ENCODE results near the gene DOCK4. TPM values are rescaled to one million over a fixed set of nuclear protein-coding genes. Genes with fewer than 3 reads are reported as not detected.
"Not testable (repeated sequence)": the region's sequence is repeated elsewhere in the genome, so short reads cannot be mapped to it uniquely, and the experiment has no call there.

Gene DOCK4
- 70.9 TPM for total RNA-seq

- peak; percentile 88 for FAIRE-seq
- DNase-seq (ENCODE audit: low spot score in 2 of 2): peak; percentile 93 to 94
Measured at GRCh38 chr7:112206238-112206990, at the start of gene DOCK4, which contains the start of gene ZNF277. TSS of gene DOCK4 (minus strand) at chr7:112206399. CDS start at chr7:112206138, 261 bp downstream. TSS of gene ZNF277 (plus strand) at chr7:112206695. CDS start at chr7:112206717, 22 bp downstream.

- FAIRE-seq: no peak
- no peak for DNase-seq (ENCODE audit: low spot score in 2 of 2)
Measured at GRCh38 chr7:112255388-112255720, 49.2 kb upstream of the DOCK4 start.

GRCh38 chr7:112254709-112255387 lies 48.6 kb upstream of the DOCK4 start:
- FAIRE-seq (no peak), DNase-seq (ENCODE audit: low spot score in 2 of 2) (no peak)

GRCh38 chr7:112254156-112254555 lies 48.0 kb upstream of the DOCK4 start:
- no peak for DNase-seq (ENCODE audit: low spot score in 2 of 2)
- no peak for FAIRE-seq

- FAIRE-seq: no peak
- DNase-seq (ENCODE audit: low spot score in 2 of 2): no peak
Measured at GRCh38 chr7:112252691-112253090, 46.5 kb upstream of the DOCK4 start.

GRCh38 chr7:112252141-112252540 lies 45.9 kb upstream of the DOCK4 start:
- FAIRE-seq (no peak), DNase-seq (ENCODE audit: low spot score in 2 of 2) (no peak)

- FAIRE-seq; DNase-seq (ENCODE audit: low spot score in 2 of 2): not testable (repeated sequence)
Measured at GRCh38 chr7:112249967-112250366, 43.8 kb upstream of the DOCK4 start.

- peak; percentile 48 for FAIRE-seq
- no peak for DNase-seq (ENCODE audit: low spot score in 2 of 2)
Measured at GRCh38 chr7:112248598-112248997, 42.4 kb upstream of the DOCK4 start.

GRCh38 chr7:112238852-112239610 lies 32.8 kb upstream of the DOCK4 start:
- no peak for DNase-seq (ENCODE audit: low spot score in 2 of 2)
- no peak for FAIRE-seq

- FAIRE-seq (no peak), DNase-seq (ENCODE audit: low spot score in 2 of 2) (no peak)
Measured at GRCh38 chr7:112238330-112238729, 32.1 kb upstream of the DOCK4 start.

GRCh38 chr7:112236597-112236996 lies 30.4 kb upstream of the DOCK4 start:
- DNase-seq (ENCODE audit: low spot score in 2 of 2) (no peak), FAIRE-seq (no peak)

- FAIRE-seq (no peak), DNase-seq (ENCODE audit: low spot score in 2 of 2) (no peak)
Measured at GRCh38 chr7:112234147-112234546, 27.9 kb upstream of the DOCK4 start.

GRCh38 chr7:112233048-112233697 lies 27.0 kb upstream of the DOCK4 start:
- no peak for FAIRE-seq
- no peak for DNase-seq (ENCODE audit: low spot score in 2 of 2)

GRCh38 chr7:112232212-112232978 lies 26.2 kb upstream of the DOCK4 start:
- DNase-seq (ENCODE audit: low spot score in 2 of 2) (no peak), FAIRE-seq (no peak)

- no peak for DNase-seq (ENCODE audit: low spot score in 2 of 2)
- FAIRE-seq: no peak
Measured at GRCh38 chr7:112228632-112229031, 22.4 kb upstream of the DOCK4 start.

- FAIRE-seq (no peak), DNase-seq (ENCODE audit: low spot score in 2 of 2) (no peak)
Measured at GRCh38 chr7:112226701-112227276, 20.6 kb upstream of the DOCK4 start.

- FAIRE-seq: no peak
- DNase-seq (ENCODE audit: low spot score in 2 of 2): no peak
Measured at GRCh38 chr7:112225006-112225405, 18.8 kb upstream of the DOCK4 start.

- FAIRE-seq: no peak
- DNase-seq (ENCODE audit: low spot score in 2 of 2): no peak
Measured at GRCh38 chr7:112224186-112224585, 18.0 kb upstream of the DOCK4 start.

GRCh38 chr7:112223310-112223709 lies 17.1 kb upstream of the DOCK4 start:
- FAIRE-seq: no peak
- DNase-seq (ENCODE audit: low spot score in 2 of 2): no peak
